Loucy (cell line): Measurements from ENCODE around the gene OR8D1.
"Not testable (repeated sequence)": the region's sequence is repeated elsewhere in the genome, so short reads cannot be mapped to it uniquely, and the experiment has no call there.

Source experiments
- H2AFZ ChIP-seq: fragments of 200-600 bp; sonication (generic); 2 replicates; pipeline ENCODE4 v1.6.0; 2016; ENCODE audit warnings: antibody characterized with exemption, mild to moderate bottlenecking, low read length, moderate library complexity
- H3F3A ChIP-seq: fragments of 200-600 bp; 2 replicates; pipeline ENCODE4 v1.6.0; 2016; ENCODE audit warnings: antibody characterized with exemption, low read depth, mild to moderate bottlenecking
- H3K27me3 ChIP-seq: fragments of 200-600 bp; sonication (generic); 2 replicates; pipeline ENCODE4 v1.6.1; 2014; ENCODE audit warnings: low read length, mild to moderate bottlenecking; ENCODE audit not compliant: insufficient read depth, poor library complexity, severe bottlenecking
- H3K36me3 ChIP-seq: fragments of 200-600 bp; sonication (generic); 2 replicates; pipeline ENCODE4 v1.6.1; 2016; ENCODE audit warnings: low read length; ENCODE audit not compliant: insufficient read depth
- H3K4me1 ChIP-seq: fragments of 200-600 bp; sonication (generic); 2 replicates; pipeline ENCODE4 v1.5.1; 2014; ENCODE audit warnings: low read length, mild to moderate bottlenecking; ENCODE audit not compliant: insufficient read depth, poor library complexity, severe bottlenecking
- H3K4me2 ChIP-seq: fragments of 200-600 bp; sonication (generic); 2 replicates; pipeline ENCODE4 v1.6.0; 2014; ENCODE audit warnings: antibody characterized with exemption, low read length, low read depth, mild to moderate bottlenecking; ENCODE audit not compliant: poor library complexity, severe bottlenecking
- H3K4me3 ChIP-seq: fragments of 200-600 bp; sonication (generic); 2 replicates; pipeline ENCODE4 v1.5.1; 2014; ENCODE audit warnings: low read length, mild to moderate bottlenecking, mixed read lengths; ENCODE audit not compliant: poor library complexity, severe bottlenecking
- H3K79me2 ChIP-seq: fragments of 200-600 bp; sonication (generic); 2 replicates; pipeline ENCODE4 v1.6.1; 2014; ENCODE audit warnings: low read length; ENCODE audit not compliant: insufficient read depth
- H3K9ac ChIP-seq: fragments of 200-600 bp; sonication (generic); 2 replicates; pipeline ENCODE4 v1.6.0; 2014; ENCODE audit warnings: mild to moderate bottlenecking, low read depth, low read length, moderate library complexity; ENCODE audit not compliant: poor library complexity, severe bottlenecking
- H3K9me2 ChIP-seq: fragments of 200-600 bp; sonication (generic); replicated peaks from 2 replicates; pipeline ENCODE4 v1.6.1; 2016; ENCODE audit warnings: low read depth, low read length, mixed read lengths
- H3K9me3 ChIP-seq: fragments of 200-600 bp; sonication (generic); 2 replicates; pipeline ENCODE4 v1.6.1; 2014; ENCODE audit warnings: mild to moderate bottlenecking, antibody characterized with exemption, low read length, low read depth; ENCODE audit not compliant: insufficient read depth
- H4K20me1 ChIP-seq: fragments of 200-600 bp; sonication (generic); 2 replicates; pipeline ENCODE4 v1.6.0; 2014; ENCODE audit warnings: antibody characterized with exemption, low read length, mild to moderate bottlenecking; ENCODE audit not compliant: insufficient read depth, poor library complexity, severe bottlenecking
- CTCF ChIP-seq: fragments of 200-600 bp; sonication (generic); conservative IDR thresholded peaks from 2 replicates; pipeline ENCODE4 v1.5.1; 2014; ENCODE audit warnings: mild to moderate bottlenecking, antibody characterized with exemption, low read length
- EZH2phosphoT487 ChIP-seq: fragments of 200-600 bp; IDR thresholded peaks from 2 replicates; pipeline ENCODE4 v1.6.1; 2018; ENCODE audit warnings: antibody characterized with exemption, mild to moderate bottlenecking, moderate library complexity, borderline replicate concordance

The OR8D1 gene

GRCh38 chr11:124274000-124274399 lies 39.7 kb downstream of the OR8D1 start:
- TF ChIP-seq EZH2phosphoT487 (no peak), CTCF (no peak)

DNA sequence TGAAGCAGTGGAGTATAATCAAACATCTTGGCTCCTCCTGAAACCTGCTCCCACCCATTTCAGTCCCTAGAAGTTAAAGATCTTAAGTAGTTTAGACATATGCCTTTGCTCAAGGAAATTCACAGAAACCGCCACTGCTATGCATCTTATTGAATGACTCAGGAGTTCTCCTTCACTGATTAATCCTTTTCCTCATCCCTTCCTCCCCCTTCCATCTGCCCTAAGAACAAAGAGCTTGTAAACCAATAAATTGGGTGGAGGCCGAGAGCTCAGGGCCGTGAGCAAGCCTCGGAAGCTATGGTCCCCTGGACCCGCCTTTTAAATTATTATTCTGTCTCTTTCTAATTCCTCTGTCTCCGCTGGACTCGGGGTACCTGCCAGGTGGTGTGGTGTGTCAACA lies 42.9 kb downstream of the OR8D1 start:
- not testable (repeated sequence) for H3K9me3 ChIP-seq, H3K79me2 ChIP-seq, H3K9me2 ChIP-seq, H3K36me3 ChIP-seq, H3K4me3 ChIP-seq, H3K4me2 ChIP-seq, H3K9ac ChIP-seq, H3F3A ChIP-seq, H3K27me3 ChIP-seq, H2AFZ ChIP-seq, H4K20me1 ChIP-seq, H3K4me1 ChIP-seq

More at GRCh38 chr11:124274000-124274399, 39.7 kb downstream of the OR8D1 start:
- Histone ChIP-seq H3K9me3 (no peaks in the 10 kb centered on the region), H3F3A (0 out of 2 replicates have a peak, but pooled peaks cover 2% of the 10 kb centered on the region), H3K9me2 (no peaks in the 10 kb centered on the region), H3K27me3 (no peaks in the 10 kb centered on the region), H3K4me2 (no peak overlapping the region), H3K9ac (no peak overlapping the region), H3K4me3 (no peak overlapping the region), H4K20me1 (no peaks in the 10 kb centered on the region), H3K79me2 (no peaks in the 10 kb centered on the region), H3K36me3 (no peaks in the 10 kb centered on the region), H2AFZ (no peak overlapping the region), H3K4me1 (peaks cover 23% of the 10 kb centered on the region)

DNA sequence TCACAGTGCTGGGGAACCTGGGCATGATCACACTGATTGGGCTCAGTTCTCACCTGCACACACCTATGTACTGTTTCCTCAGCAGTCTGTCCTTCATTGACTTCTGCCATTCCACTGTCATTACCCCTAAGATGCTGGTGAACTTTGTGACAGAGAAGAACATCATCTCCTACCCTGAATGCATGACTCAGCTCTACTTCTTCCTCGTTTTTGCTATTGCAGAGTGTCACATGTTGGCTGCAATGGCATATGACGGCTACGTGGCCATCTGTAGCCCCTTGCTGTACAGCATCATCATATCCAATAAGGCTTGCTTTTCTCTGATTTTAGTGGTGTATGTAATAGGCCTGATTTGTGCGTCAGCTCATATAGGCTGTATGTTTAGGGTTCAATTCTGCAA lies 48.7 kb downstream of the OR8D1 start:
- H3K4me3 ChIP-seq, H3K9me3 ChIP-seq, H3K9ac ChIP-seq, H3K9me2 ChIP-seq, H2AFZ ChIP-seq, H3K27me3 ChIP-seq, H4K20me1 ChIP-seq, H3K4me1 ChIP-seq, H3K4me2 ChIP-seq, H3F3A ChIP-seq, H3K79me2 ChIP-seq, H3K36me3 ChIP-seq: not testable (repeated sequence)

- H4K20me1 ChIP-seq: no peaks in the 10 kb centered on the region
- H3K79me2 ChIP-seq: no peaks in the 10 kb centered on the region
- H3K9me2 ChIP-seq: no peaks in the 10 kb centered on the region
- H3K9me3 ChIP-seq: no peaks in the 10 kb centered on the region
- H3K27me3 ChIP-seq: no peaks in the 10 kb centered on the region
- no peak within 1 kb of the TSS for H3K4me2 ChIP-seq
- no peaks in the 10 kb centered on the region for H3F3A ChIP-seq
- H3K36me3 ChIP-seq: no peaks in the 10 kb centered on the region
- no peak within 1 kb of the TSS for H2AFZ ChIP-seq
- H3K9ac ChIP-seq: no peak within 1 kb of the TSS
- TF ChIP-seq EZH2phosphoT487 (no peak), CTCF (no peak)
- no peaks in the 10 kb centered on the region for H3K4me1 ChIP-seq
- H3K4me3 ChIP-seq: no peak within 1 kb of the TSS
Observed at GRCh38 chr11:124256076-124256475, 57.7 kb downstream of the OR8D1 start, which contains the start of gene OR8G5. TSS of gene OR8G5 (plus strand) at chr11:124256376. CDS start at chr11:124264932, 8,556 bp downstream.
